IMR-90 (cell line): ENCODE results near the gene SPAG5. TPM values are rescaled to one million over a fixed set of nuclear protein-coding genes. Genes with fewer than 3 reads are reported as not detected.

Experiments
- ATAC-seq: fragments of 200-7000 bp; cut with Tn5 transposase; 2 replicates; pipeline ENCODE4 v1.9.1; 2020; ENCODE audit warnings: low read depth, mild to moderate bottlenecking, moderate library complexity
- BruUV-seq: library from RNA; stranded (reverse); fragments of 400-500 nt; replicated peaks from 2 replicates; lab custom pipeline; 2021; lab: Mats Ljungman, UMichigan
- CTCF ChIA-PET: fragments of 300-600 bp; formaldehyde crosslinking; extraction: SDS; loops from one replicate; lab custom pipeline; 2021; ENCODE audit warnings: antibody characterized with exemption; lab: Yijun Ruan, JAX
- POLR2A ChIA-PET: fragments of 300-600 bp; sonication (Branson Sonifier 250); formaldehyde crosslinking; loops from one replicate; lab custom pipeline; 2022; ENCODE audit warnings: antibody characterized with exemption; ENCODE audit not compliant: unreplicated experiment; lab: Charles Lee
- DNase-seq: peaks from one replicate; pipeline ENCODE4 v3.0.0; 2013
- H2AFZ ChIP-seq: replicated peaks from 2 replicates; pipeline ENCODE3; 2013; ENCODE audit warnings: low read length, mild to moderate bottlenecking; ENCODE audit not compliant: poor library complexity
- H2AK5ac ChIP-seq: 2 replicates; pipeline ENCODE4 v1.6.1; 2013; ENCODE audit warnings: low read depth, low read length, inconsistent platforms
- H2AK9ac ChIP-seq: replicated peaks from 2 replicates; pipeline ENCODE3; 2013; ENCODE audit warnings: mild to moderate bottlenecking, low read depth, low read length, moderate library complexity; ENCODE audit not compliant: poor library complexity
- H2BK120ac ChIP-seq: 2 replicates; pipeline ENCODE4 v1.6.1; 2013; ENCODE audit warnings: low read depth, low read length, inconsistent platforms
- H2BK15ac ChIP-seq: 3 replicates; pipeline ENCODE4 v1.6.1; 2013; ENCODE audit warnings: low read depth, low read length, inconsistent platforms
- H2BK20ac ChIP-seq: 2 replicates; pipeline ENCODE4 v1.6.1; 2013; ENCODE audit warnings: low read depth, mild to moderate bottlenecking, inconsistent platforms, low read length, moderate library complexity
- H2BK5ac ChIP-seq: 2 replicates; pipeline ENCODE4 v1.6.1; 2013; ENCODE audit warnings: mild to moderate bottlenecking, low read depth, low read length, inconsistent platforms; ENCODE audit not compliant: poor library complexity, severe bottlenecking
- H3K14ac ChIP-seq: replicated peaks from 2 replicates; pipeline ENCODE4 v1.6.1; 2013; ENCODE audit warnings: low read depth, low read length, inconsistent platforms
- H3K18ac ChIP-seq: 2 replicates; pipeline ENCODE4 v1.6.1; 2013; ENCODE audit warnings: low read depth, low read length, control low read depth
- H3K23ac ChIP-seq: 2 replicates; pipeline ENCODE4 v1.6.1; 2013; ENCODE audit warnings: low read depth, low read length, inconsistent platforms
- H3K27ac ChIP-seq: 2 replicates; pipeline ENCODE4 v1.5.1; 2013; ENCODE audit warnings: mild to moderate bottlenecking, control low read depth, low read length; ENCODE audit not compliant: insufficient read depth
- H3K27me3 ChIP-seq: 2 replicates; pipeline ENCODE4 v1.6.1; 2013; ENCODE audit warnings: low read length; ENCODE audit not compliant: control insufficient read depth, insufficient read depth
- H3K36me3 ChIP-seq: 2 replicates; pipeline ENCODE4 v1.6.1; 2013; ENCODE audit warnings: low read length, mixed read lengths; ENCODE audit not compliant: control insufficient read depth, insufficient read depth
- H3K4ac ChIP-seq: 2 replicates; pipeline ENCODE4 v1.6.1; 2013; ENCODE audit warnings: low read depth, low read length, inconsistent platforms
- H3K4me1 ChIP-seq: 2 replicates; pipeline ENCODE4 v1.6.1; 2013; ENCODE audit warnings: low read length, mixed read lengths; ENCODE audit not compliant: control insufficient read depth, insufficient read depth
- H3K4me2 ChIP-seq: 2 replicates; pipeline ENCODE4 v1.6.1; 2013; ENCODE audit warnings: low read depth, mild to moderate bottlenecking, control low read depth, low read length, moderate library complexity
- H3K4me3 ChIP-seq: 2 replicates; pipeline ENCODE4 v1.5.1; 2013; ENCODE audit warnings: low read depth, mild to moderate bottlenecking, control low read depth, low read length, moderate library complexity; ENCODE audit not compliant: insufficient read depth
- H3K56ac ChIP-seq: 2 replicates; pipeline ENCODE4 v1.6.1; 2013; ENCODE audit warnings: low read length, inconsistent platforms; ENCODE audit not compliant: insufficient read depth; ENCODE audit errors: extremely low read depth
- H3K79me1 ChIP-seq, 2 experiments: 2 replicates each; pipeline ENCODE4 v1.6.1; 2013; ENCODE audit warnings: low read length in 2 of 2, inconsistent platforms in 1 of 2, low read depth in 1 of 2
- H3K9ac ChIP-seq: 2 replicates; pipeline ENCODE4 v1.6.1; 2013; ENCODE audit warnings: low read depth, low read length, control low read depth
- H3K9me1 ChIP-seq: 2 replicates; pipeline ENCODE4 v1.6.1; 2013; ENCODE audit warnings: low read length, inconsistent platforms; ENCODE audit not compliant: insufficient read depth
- H3K9me3 ChIP-seq: 2 replicates; pipeline ENCODE4 v1.6.1; 2013; ENCODE audit warnings: low read length; ENCODE audit not compliant: control insufficient read depth, insufficient read depth
- H4K20me1 ChIP-seq: 2 replicates; pipeline ENCODE4 v1.6.1; 2013; ENCODE audit warnings: low read length, inconsistent platforms; ENCODE audit not compliant: insufficient read depth
- H4K5ac ChIP-seq: 2 replicates; pipeline ENCODE4 v1.6.1; 2013; ENCODE audit warnings: mild to moderate bottlenecking, low read depth, low read length, control low read depth
- H4K8ac ChIP-seq, 2 experiments: 2 replicates each; pipeline ENCODE4 v1.6.1; 2013; ENCODE audit warnings: low read depth in 2 of 2, low read length in 2 of 2, control low read depth in 1 of 2, inconsistent platforms in 1 of 2
- H4K91ac ChIP-seq: 2 replicates; pipeline ENCODE4 v1.6.1; 2013; ENCODE audit warnings: low read depth, low read length, inconsistent platforms; ENCODE audit not compliant: insufficient read depth
- BHLHE40 ChIP-seq: fragments of 150-350 bp; IDR thresholded peaks from 2 replicates; pipeline ENCODE4 v1.6.1; 2016; ENCODE audit warnings: mild to moderate bottlenecking, low read depth, low read length
- CEBPB ChIP-seq: IDR thresholded peaks from 2 replicates; pipeline ENCODE4 v1.6.1; 2012; ENCODE audit warnings: low read depth, low read length, improper control_type of control experiment
- CHD1 ChIP-seq: IDR thresholded peaks from 2 replicates; pipeline ENCODE4 v1.6.1; 2012; ENCODE audit warnings: low read depth, low read length, improper control_type of control experiment
- FOS ChIP-seq: fragments of 150-350 bp; IDR thresholded peaks from 2 replicates; pipeline ENCODE4 v1.6.1; 2016; ENCODE audit warnings: low read depth, low read length
- MAFK ChIP-seq: IDR thresholded peaks from 2 replicates; pipeline ENCODE4 v1.6.1; 2012; ENCODE audit warnings: low read depth, low read length, improper control_type of control experiment
- MAZ ChIP-seq: IDR thresholded peaks from 2 replicates; pipeline ENCODE4 v1.6.1; 2012; ENCODE audit warnings: low read depth, mild to moderate bottlenecking, low read length, improper control_type of control experiment, moderate library complexity, borderline replicate concordance
- MXI1 ChIP-seq: IDR thresholded peaks from 2 replicates; pipeline ENCODE4 v1.6.1; 2012; ENCODE audit warnings: low read depth, mild to moderate bottlenecking, low read length, moderate library complexity, borderline replicate concordance
- NFE2L2 ChIP-seq: fragments of 150-350 bp; IDR thresholded peaks from 2 replicates; pipeline ENCODE4 v1.6.1; 2016; ENCODE audit warnings: low read depth, mild to moderate bottlenecking, low read length
- POLR2A ChIP-seq: IDR thresholded peaks from 2 replicates; pipeline ENCODE4 v1.6.1; 2012; ENCODE audit warnings: mild to moderate bottlenecking, low read depth, low read length
- RAD21 ChIP-seq: IDR thresholded peaks from 2 replicates; pipeline ENCODE4 v1.6.1; 2012; ENCODE audit warnings: low read length, improper control_type of control experiment
- RCOR1 ChIP-seq: IDR thresholded peaks from 2 replicates; pipeline ENCODE4 v1.6.1; 2012; ENCODE audit warnings: mild to moderate bottlenecking, low read length, improper control_type of control experiment; ENCODE audit not compliant: insufficient replicate concordance
- RFX5 ChIP-seq: IDR thresholded peaks from 2 replicates; pipeline ENCODE4 v1.8.0; 2012; ENCODE audit warnings: low read depth, mild to moderate bottlenecking, low read length, moderate library complexity
- SMC3 ChIP-seq: fragments of 150-350 bp; IDR thresholded peaks from 2 replicates; pipeline ENCODE4 v1.6.1; 2016; ENCODE audit warnings: low read depth, mild to moderate bottlenecking, antibody characterized with exemption, low read length, moderate library complexity
- WGBS, 2 experiments: methylation state at CpG; one replicate each; pipeline versions ENCODE4 v1.1.5 to v1.1.7; 2013; ENCODE audit warnings: missing lambda C conversion rate in 2 of 2; ENCODE audit not compliant: insufficient read length in 1 of 2; ENCODE audit errors: extremely low coverage in 2 of 2; 5-methylcytosine and 5-hydroxymethylcytosine counted together
- dilution Hi-C: fragments of 300-500 bp; cut with HindIII; formaldehyde crosslinking; loops from one replicate; pipeline ENCODE4 v1.14.3; 2018; ENCODE audit warnings: low sequenced_read_pairs; ENCODE audit not compliant: unreplicated experiment
- in situ Hi-C: fragments of 300-500 bp; cut with MboI; formaldehyde crosslinking; loops from 3 replicates; pipeline ENCODE4 v1.14.3; 2019; ENCODE audit warnings: low sequenced_read_pairs, inconsistent platforms, mixed read lengths
- intact Hi-C: fragments of 100-400 bp; cut with micrococcal nuclease; formaldehyde crosslinking; loops from 2 replicates; pipeline ENCODE4 v1.10.0; 2022
- polyA plus RNA-seq, 3 experiments: library from polyadenylated mRNA; depleted of rRNA; stranded (reverse); fragments of >200 nt; gene quantifications; 2 replicates each; pipeline ENCODE4 v1.2.3, GENCODE V29; 2012; ENCODE audit warnings: low replicate concordance in 1 of 3
- total RNA-seq: library from RNA; depleted of rRNA; stranded (reverse); fragments of >200 nt; gene quantifications from 2 replicates; pipeline ENCODE4 v1.2.3, GENCODE V29; 2012
- TF ChIP-seq, protein P1 (sequence below): fragments of 150-350 bp; IDR thresholded peaks from 2 replicates; pipeline ENCODE4 v1.6.1; 2016; ENCODE audit warnings: low read depth, mild to moderate bottlenecking, low read length, moderate library complexity, borderline replicate concordance
- TF ChIP-seq, protein P2 (sequence below): fragments of 150-350 bp; IDR thresholded peaks from 2 replicates; pipeline ENCODE4 v1.6.1; 2017; ENCODE audit warnings: mild to moderate bottlenecking, antibody characterized with exemption, low read length, low read depth
- TF ChIP-seq, protein P3 (sequence below): conservative IDR thresholded peaks from 2 replicates; pipeline ENCODE4 v1.5.1; 2012; ENCODE audit warnings: mild to moderate bottlenecking, low read depth, low read length, improper control_type of control experiment

SPAG5 gene
- total and polyA plus RNA-seq, 2 of the 4 experiments (the other 2 are of a cell fraction), result 40.3 to 60.8 TPM

DNA sequence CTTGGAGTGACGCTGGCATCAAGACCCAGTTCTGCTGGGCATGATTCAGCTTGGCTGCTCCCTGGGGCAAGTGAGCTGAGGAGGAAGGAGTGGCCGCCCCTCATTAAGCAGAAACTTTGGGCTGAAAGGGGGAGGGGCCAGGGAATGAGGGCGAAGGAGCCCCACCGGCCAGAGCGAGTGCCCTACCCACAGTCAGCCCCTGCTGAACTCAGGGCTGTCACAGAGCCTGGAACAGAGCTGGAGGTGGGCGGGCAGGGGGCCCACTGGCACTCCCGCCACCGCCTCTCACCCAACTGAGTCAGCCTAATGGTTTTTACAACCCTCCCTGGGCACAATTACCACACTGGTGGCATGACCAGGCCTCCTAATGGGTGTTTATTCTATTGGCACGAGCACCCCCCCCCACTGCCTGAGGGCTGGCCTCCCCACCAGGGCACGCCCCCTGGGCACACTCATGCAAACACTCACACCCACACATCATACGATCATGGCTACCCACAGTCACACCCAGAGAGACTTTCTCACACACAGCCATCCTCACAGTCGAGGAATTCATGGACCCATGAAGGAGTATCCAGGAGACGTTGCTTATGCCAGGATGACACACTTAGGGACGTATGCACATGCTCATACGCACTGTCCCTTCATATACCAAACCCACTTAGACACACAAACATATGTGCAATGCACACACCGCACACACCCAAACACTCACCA lies 65.6 kb downstream of the SPAG5 start:
- H3K4me1 ChIP-seq, result peaks cover 13% of the 10 kb centered on the region
- no peak overlapping the region for H2AK9ac ChIP-seq
- intact Hi-C loops, result no loop called here
- H3K9me1 ChIP-seq, result peaks cover 7% of the 10 kb centered on the region
- H3K14ac ChIP-seq, result no peak overlapping the region
- H3K36me3 ChIP-seq, result no peaks in the 10 kb centered on the region
- no peak overlapping the region for H2BK5ac ChIP-seq
- CTCF ChIA-PET, result interaction anchor here (1.5 kb wide), 1 partner anchor 38 kb away, joined by 4 read pairs; no protein-coding TSS in a partner anchor
- 57 to 100% methylated on average over 1 to 4 of the region's 16 CpGs for WGBS, 2 experiments
- no peak overlapping the region for H2BK20ac ChIP-seq
- no peak overlapping the region for H4K5ac ChIP-seq
- no peak overlapping the region for H2AFZ ChIP-seq
- no peak overlapping the region for H3K27ac ChIP-seq
- H4K8ac ChIP-seq, result no peak overlapping the region
- H2BK15ac ChIP-seq, result no peak overlapping the region
- ATAC-seq (peak; percentile 16), DNase-seq (no peak)
- dilution Hi-C loops, result no loop called here
- H2BK120ac ChIP-seq, result no peak overlapping the region
- peaks cover 35% of the 10 kb centered on the region for H3K27me3 ChIP-seq
- no peaks in the 10 kb centered on the region for H3K79me1 ChIP-seq
- H3K4me3 ChIP-seq, result no peak overlapping the region
- H3K4ac ChIP-seq, result no peak overlapping the region
- H3K4me2 ChIP-seq, result no peak overlapping the region
- no peaks in the 10 kb centered on the region for H3K9me3 ChIP-seq
- no TSS peak for BruUV-seq
- POLR2A ChIA-PET, result no interaction called here
- no peak overlapping the region for H3K18ac ChIP-seq
- in situ Hi-C loops, result no loop called here
- no peak overlapping the region for H4K91ac ChIP-seq
- no peak overlapping the region for H3K56ac ChIP-seq
- no peak overlapping the region for H3K23ac ChIP-seq
- no peak for TF ChIP-seq POLR2A
- TF ChIP-seq, protein P1, sequence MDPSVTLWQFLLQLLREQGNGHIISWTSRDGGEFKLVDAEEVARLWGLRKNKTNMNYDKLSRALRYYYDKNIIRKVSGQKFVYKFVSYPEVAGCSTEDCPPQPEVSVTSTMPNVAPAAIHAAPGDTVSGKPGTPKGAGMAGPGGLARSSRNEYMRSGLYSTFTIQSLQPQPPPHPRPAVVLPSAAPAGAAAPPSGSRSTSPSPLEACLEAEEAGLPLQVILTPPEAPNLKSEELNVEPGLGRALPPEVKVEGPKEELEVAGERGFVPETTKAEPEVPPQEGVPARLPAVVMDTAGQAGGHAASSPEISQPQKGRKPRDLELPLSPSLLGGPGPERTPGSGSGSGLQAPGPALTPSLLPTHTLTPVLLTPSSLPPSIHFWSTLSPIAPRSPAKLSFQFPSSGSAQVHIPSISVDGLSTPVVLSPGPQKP, result no peak
- no peak for TF ChIP-seq BHLHE40
- no peak for TF ChIP-seq MAFK
- no peak for TF ChIP-seq SMC3
- TF ChIP-seq, protein P2, sequence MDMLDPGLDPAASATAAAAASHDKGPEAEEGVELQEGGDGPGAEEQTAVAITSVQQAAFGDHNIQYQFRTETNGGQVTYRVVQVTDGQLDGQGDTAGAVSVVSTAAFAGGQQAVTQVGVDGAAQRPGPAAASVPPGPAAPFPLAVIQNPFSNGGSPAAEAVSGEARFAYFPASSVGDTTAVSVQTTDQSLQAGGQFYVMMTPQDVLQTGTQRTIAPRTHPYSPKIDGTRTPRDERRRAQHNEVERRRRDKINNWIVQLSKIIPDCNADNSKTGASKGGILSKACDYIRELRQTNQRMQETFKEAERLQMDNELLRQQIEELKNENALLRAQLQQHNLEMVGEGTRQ, result no peak
- no peak for TF ChIP-seq CHD1
- no peak for TF ChIP-seq FOS
- no peak for TF ChIP-seq RFX5
- TF ChIP-seq RAD21, result no peak
- TF ChIP-seq MAZ, result no peak
- no peak for TF ChIP-seq RCOR1
- no peak for TF ChIP-seq CEBPB
- no peak for TF ChIP-seq NFE2L2
- TF ChIP-seq, protein P3, sequence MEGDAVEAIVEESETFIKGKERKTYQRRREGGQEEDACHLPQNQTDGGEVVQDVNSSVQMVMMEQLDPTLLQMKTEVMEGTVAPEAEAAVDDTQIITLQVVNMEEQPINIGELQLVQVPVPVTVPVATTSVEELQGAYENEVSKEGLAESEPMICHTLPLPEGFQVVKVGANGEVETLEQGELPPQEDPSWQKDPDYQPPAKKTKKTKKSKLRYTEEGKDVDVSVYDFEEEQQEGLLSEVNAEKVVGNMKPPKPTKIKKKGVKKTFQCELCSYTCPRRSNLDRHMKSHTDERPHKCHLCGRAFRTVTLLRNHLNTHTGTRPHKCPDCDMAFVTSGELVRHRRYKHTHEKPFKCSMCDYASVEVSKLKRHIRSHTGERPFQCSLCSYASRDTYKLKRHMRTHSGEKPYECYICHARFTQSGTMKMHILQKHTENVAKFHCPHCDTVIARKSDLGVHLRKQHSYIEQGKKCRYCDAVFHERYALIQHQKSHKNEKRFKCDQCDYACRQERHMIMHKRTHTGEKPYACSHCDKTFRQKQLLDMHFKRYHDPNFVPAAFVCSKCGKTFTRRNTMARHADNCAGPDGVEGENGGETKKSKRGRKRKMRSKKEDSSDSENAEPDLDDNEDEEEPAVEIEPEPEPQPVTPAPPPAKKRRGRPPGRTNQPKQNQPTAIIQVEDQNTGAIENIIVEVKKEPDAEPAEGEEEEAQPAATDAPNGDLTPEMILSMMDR, result no peak
- no peak for TF ChIP-seq MXI1
- H2AK5ac ChIP-seq, result no peak overlapping the region
- H3K9ac ChIP-seq, result no peak overlapping the region
- H4K20me1 ChIP-seq, result no peaks in the 10 kb centered on the region
